OCI-LY7 (cell line): ENCODE results near the gene SCAMP2.

Source experiments
- EZH2phosphoT487 ChIP-seq: fragments of 200-600 bp; sonication (generic); IDR thresholded peaks from 2 replicates; pipeline ENCODE4 v1.6.1; 2018; ENCODE audit warnings: low read depth, borderline replicate concordance, mild to moderate bottlenecking, mixed run types, antibody characterized with exemption, low read length, moderate library complexity, mixed read lengths
- TF ChIP-seq, protein P1 (sequence below): fragments of 200-600 bp; sonication (generic); conservative IDR thresholded peaks from 2 replicates; pipeline ENCODE4 v1.5.1; 2014; ENCODE audit warnings: mild to moderate bottlenecking, antibody characterized with exemption, low read length, moderate library complexity, mixed read lengths

DNA sequence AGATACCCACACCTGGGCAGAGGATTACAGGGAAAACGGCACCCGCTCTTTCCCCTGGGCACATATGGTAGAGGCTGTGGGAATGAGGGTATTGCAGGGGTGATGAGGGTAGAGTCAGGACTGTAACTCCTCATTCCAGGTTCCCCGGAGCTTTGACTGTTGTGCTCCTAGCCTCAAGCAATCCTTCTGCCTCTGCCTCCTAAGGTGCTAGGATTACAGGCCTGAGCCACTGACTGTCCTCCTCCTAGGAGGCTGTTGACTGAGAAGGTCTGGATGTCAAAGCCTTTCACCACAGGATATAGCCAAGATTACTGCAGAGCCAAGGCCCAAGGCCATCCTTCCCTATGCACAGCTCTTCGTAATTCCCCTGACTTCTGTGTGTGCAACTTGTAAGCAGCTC lies 15.6 kb upstream of the SCAMP2 start:
- TF ChIP-seq, protein P1, sequence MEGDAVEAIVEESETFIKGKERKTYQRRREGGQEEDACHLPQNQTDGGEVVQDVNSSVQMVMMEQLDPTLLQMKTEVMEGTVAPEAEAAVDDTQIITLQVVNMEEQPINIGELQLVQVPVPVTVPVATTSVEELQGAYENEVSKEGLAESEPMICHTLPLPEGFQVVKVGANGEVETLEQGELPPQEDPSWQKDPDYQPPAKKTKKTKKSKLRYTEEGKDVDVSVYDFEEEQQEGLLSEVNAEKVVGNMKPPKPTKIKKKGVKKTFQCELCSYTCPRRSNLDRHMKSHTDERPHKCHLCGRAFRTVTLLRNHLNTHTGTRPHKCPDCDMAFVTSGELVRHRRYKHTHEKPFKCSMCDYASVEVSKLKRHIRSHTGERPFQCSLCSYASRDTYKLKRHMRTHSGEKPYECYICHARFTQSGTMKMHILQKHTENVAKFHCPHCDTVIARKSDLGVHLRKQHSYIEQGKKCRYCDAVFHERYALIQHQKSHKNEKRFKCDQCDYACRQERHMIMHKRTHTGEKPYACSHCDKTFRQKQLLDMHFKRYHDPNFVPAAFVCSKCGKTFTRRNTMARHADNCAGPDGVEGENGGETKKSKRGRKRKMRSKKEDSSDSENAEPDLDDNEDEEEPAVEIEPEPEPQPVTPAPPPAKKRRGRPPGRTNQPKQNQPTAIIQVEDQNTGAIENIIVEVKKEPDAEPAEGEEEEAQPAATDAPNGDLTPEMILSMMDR: no peak
- no peak for TF ChIP-seq EZH2phosphoT487
